ENCODE data around the gene UBE2D2.

- TF ChIP-seq POLR2A (IDR thresholded peaks at IDR 0.05; ENCODE audit: low read depth) (no peak), CTCF (IDR thresholded peaks at IDR 0.05) (no peak)
Measured at GRCh38 chr5:139561655-139562451, 714 bp downstream of the UBE2D2 start.

Measured in esophagus muscularis mucosa (tissue), 3 donors.